ENCODE results near the gene PTPRG. TPM values are rescaled to one million over a fixed set of nuclear protein-coding genes. Genes with fewer than 3 reads are reported as not detected.

PTPRG gene
- total RNA-seq, 4 donors from 2014 or later = 21.1 to 54.2 (median 30.6) TPM

GRCh38 chr3:61578667-61579367 lies 17.4 kb downstream of the PTPRG start:
- no peak for ATAC-seq
- H3K36me3 ChIP-seq = no peaks in the 10 kb centered on the region
- no peak for TF ChIP-seq CTCF (IDR thresholded peaks at IDR 0.05 in 4 of 5, conservative IDR thresholded peaks at IDR 0.05 in 1 of 5)
- no peak for TF ChIP-seq POLR2A (IDR thresholded peaks at IDR 0.05)
- intact Hi-C loops (cut with DNase I; ENCODE audit: low total_unique reads) = no loop called here
- peaks cover 38 to 52% of the 10 kb centered on the region in 2 donors for H3K4me1 ChIP-seq
- no peak overlapping the region for H3K27ac ChIP-seq
- in situ Hi-C loops (cut with MboI; ENCODE audit: low sequenced_read_pairs in 4 of 4) = no loop called here
- H3K4me3 ChIP-seq = no peak overlapping the region
- no peak for DNase-seq
- no peaks in the 10 kb centered on the region for H3K27me3 ChIP-seq
- H3K9me3 ChIP-seq = no peaks in the 10 kb centered on the region

GRCh38 chr3:61579685-61580084 lies 18.3 kb downstream of the PTPRG start:
- intact Hi-C loops (cut with DNase I; ENCODE audit: low total_unique reads) = no loop called here
- H3K4me1 ChIP-seq = peaks cover 38 to 48% of the 10 kb centered on the region in 2 donors

DNA sequence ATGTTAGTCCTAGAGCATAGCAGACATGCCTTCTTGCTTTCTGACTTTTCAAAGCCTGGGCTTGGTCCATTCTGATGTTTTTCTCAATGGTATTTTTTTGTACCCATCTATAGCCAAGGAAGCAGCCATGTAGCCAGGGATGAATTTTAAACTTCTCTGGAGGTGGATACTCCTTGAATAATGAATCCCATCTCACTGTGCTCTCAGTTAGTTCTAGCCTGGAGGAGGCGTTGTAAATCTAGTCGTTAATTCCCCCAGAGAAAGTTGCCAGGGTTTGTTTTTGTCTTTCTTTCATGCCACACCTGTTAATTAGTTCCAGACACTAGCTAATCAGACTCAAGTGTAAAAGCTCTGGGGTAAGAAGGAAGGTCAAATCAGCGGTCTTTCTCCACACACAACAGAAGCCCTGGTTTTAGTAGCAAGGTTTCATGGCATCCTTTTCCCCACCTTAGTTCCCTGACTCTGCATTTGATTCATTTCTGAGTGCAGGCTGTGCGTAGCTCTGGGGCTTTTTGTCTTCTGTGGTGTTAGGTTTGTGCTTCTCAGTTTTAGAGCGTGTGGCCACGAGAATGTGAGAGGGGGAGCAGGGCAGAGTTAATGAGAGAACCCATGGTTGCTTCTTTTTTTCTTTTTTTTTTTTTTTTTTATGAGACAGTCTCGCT lies 19.7 kb downstream of the PTPRG start:
- peaks cover 34 to 46% of the 10 kb centered on the region in 2 donors for H3K4me1 ChIP-seq
- TF ChIP-seq CTCF (IDR thresholded peaks at IDR 0.05 in 4 of 5, conservative IDR thresholded peaks at IDR 0.05 in 1 of 5) (no peak), POLR2A (IDR thresholded peaks at IDR 0.05) (no peak)
- H3K4me3 ChIP-seq = no peak overlapping the region
- in situ Hi-C loops (cut with MboI; ENCODE audit: low sequenced_read_pairs in 4 of 4) = no loop called here
- H3K36me3 ChIP-seq = no peaks in the 10 kb centered on the region
- intact Hi-C loops (cut with DNase I; ENCODE audit: low total_unique reads) = no loop called here
- H3K9me3 ChIP-seq = no peaks in the 10 kb centered on the region
- ATAC-seq (no peak), DNase-seq (no peak)
- H3K27me3 ChIP-seq = no peaks in the 10 kb centered on the region
- no peak overlapping the region for H3K27ac ChIP-seq

More at GRCh38 chr3:61579685-61580084, 18.3 kb downstream of the PTPRG start:
- Histone ChIP-seq H3K9me3 (no peaks in the 10 kb centered on the region), H3K36me3 (no peaks in the 10 kb centered on the region), H3K27ac (no peak overlapping the region), H3K4me3 (no peak overlapping the region), H3K27me3 (no peaks in the 10 kb centered on the region)
- ATAC-seq = no peak
- TF ChIP-seq CTCF (IDR thresholded peaks at IDR 0.05 in 4 of 5, conservative IDR thresholded peaks at IDR 0.05 in 1 of 5) (no peak), POLR2A (IDR thresholded peaks at IDR 0.05) (no peak)
- in situ Hi-C loops (cut with MboI; ENCODE audit: low sequenced_read_pairs in 4 of 4) = no loop called here
- DNase-seq = no peak

DNA sequence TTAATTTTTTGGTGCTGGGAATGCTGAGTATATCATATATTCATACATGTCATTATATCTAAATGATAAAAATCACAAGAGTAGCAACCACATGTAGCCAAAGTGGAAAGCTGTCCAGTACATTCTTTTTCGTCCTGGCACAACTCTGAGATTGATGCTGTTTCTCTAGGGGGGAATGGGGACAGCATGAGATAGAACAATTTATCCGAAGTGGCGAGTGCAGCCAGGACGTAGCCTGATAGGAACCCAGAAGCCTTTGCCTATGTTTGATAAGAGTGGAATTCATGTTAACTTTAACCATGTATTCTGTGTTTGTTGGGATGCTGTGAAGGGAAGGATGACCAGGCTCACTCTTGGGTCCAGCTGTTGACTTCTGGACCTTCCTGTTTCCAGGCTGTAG lies 20.9 kb downstream of the PTPRG start:
- intact Hi-C loops (cut with DNase I; ENCODE audit: low total_unique reads) (no loop called here), in situ Hi-C loops (cut with MboI; ENCODE audit: low sequenced_read_pairs in 4 of 4) (no loop called here)
- Histone ChIP-seq H3K27ac (no peak overlapping the region), H3K4me3 (no peak overlapping the region), H3K9me3 (no peaks in the 10 kb centered on the region), H3K27me3 (no peaks in the 10 kb centered on the region), H3K36me3 (no peaks in the 10 kb centered on the region), H3K4me1 (peaks cover 28 to 37% of the 10 kb centered on the region in 2 donors)
- TF ChIP-seq CTCF (IDR thresholded peaks at IDR 0.05 in 4 of 5, conservative IDR thresholded peaks at IDR 0.05 in 1 of 5) (no peak), POLR2A (IDR thresholded peaks at IDR 0.05) (no peak)
- ATAC-seq (no peak), DNase-seq (no peak)
